ENCODE results near the gene AP3S2.

GRCh38 chr15:89904519-89904918 is 10.7 kb upstream of the AP3S2 start:
- no peak for TF ChIP-seq EZH2 (optimal IDR thresholded peaks at IDR 0.05; ENCODE audit: low read depth, low read length)
- TF ChIP-seq, protein P1, sequence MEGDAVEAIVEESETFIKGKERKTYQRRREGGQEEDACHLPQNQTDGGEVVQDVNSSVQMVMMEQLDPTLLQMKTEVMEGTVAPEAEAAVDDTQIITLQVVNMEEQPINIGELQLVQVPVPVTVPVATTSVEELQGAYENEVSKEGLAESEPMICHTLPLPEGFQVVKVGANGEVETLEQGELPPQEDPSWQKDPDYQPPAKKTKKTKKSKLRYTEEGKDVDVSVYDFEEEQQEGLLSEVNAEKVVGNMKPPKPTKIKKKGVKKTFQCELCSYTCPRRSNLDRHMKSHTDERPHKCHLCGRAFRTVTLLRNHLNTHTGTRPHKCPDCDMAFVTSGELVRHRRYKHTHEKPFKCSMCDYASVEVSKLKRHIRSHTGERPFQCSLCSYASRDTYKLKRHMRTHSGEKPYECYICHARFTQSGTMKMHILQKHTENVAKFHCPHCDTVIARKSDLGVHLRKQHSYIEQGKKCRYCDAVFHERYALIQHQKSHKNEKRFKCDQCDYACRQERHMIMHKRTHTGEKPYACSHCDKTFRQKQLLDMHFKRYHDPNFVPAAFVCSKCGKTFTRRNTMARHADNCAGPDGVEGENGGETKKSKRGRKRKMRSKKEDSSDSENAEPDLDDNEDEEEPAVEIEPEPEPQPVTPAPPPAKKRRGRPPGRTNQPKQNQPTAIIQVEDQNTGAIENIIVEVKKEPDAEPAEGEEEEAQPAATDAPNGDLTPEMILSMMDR (IDR thresholded peaks at IDR 0.05; ENCODE audit: low read length), result no peak
